GM19023 (cell line): ENCODE results near the gene ADCY4.
"Not testable (repeated sequence)": the region's sequence is repeated elsewhere in the genome, so short reads cannot be mapped to it uniquely, and the experiment has no call there.

Experiments used
- ATAC-seq: cut with Tn5 transposase; IDR thresholded peaks from one replicate; pipeline ENCODE4 v1.9.1; 2021; ENCODE audit warnings: mild to moderate bottlenecking, moderate library complexity; ENCODE audit not compliant: unreplicated experiment

Gene ADCY4

DNA sequence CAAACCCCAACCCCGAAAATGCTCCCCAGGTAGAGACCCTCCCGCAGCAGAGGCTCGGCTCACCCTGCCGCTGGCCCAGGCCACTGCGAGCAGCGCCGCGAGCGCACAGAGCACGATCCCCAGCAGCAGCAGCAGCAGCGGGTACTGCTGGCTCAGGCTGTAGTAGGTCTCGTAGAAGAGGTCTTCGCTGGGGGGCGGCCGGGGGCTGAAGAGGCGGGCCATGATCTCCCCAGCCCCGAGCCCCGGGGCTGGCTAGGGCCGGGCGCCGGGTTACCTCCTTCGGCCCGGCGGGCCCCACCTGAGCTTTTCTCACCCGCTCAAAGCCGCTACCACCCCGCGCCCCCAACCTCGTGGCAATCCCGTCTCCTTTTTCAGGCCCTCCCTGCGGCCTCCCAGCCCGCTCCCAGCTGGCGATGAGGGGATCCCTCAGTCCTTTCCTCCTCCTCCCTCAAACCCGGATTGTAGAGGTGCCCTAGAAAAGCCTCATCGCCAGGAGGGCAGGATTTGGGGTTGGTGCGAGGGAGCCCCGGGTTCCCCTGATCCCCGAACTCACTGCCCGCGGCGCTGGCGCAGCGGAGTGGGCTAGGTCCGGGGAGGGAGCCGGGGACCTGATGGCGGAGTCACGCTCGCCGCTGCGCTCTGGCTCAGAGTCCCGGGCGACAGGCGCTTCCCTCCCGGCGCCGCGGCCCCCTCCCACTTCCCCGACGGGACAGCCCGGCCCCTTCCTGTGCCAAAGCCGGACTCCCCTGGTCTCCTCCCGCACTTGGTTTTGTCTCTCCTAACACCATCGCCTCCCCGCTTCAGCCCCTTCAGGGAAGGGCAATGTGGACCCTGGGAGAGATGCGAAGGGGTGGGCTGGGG, at the start of gene ADCY4:
Gene ADCY4, minus strand, starts transcription at position 641 of the 861 bp plus-strand sequence. Its CDS starts 419 bp downstream, at position 222.
- no peak for ATAC-seq

DNA sequence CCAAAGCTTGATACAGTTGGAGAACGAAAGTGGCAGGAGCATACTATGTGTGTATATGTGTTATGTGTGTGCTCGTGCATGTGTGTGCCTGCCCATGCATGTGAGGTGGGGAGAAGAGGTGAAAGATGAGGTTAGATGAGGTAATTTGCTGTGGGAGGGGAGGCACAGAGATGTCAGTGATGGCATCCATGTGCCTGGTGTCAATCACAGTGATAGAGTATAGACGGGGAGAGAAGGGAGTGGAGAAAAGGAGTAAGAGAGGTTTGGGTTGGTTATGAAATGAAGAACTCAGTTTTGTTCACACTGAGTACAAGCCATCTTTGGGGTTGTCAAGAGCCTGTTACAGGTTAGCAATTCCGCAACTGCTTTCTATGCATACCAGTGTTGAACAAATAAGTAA, 49.3 kb upstream of the ADCY4 start:
- ATAC-seq, result no peak

- no peak for ATAC-seq
These were observed 47.1 kb upstream of the ADCY4 start for GRCh38 chr14:24382064-24382371.

- ATAC-seq, result no peak
These were observed 46.6 kb upstream of the ADCY4 start for GRCh38 chr14:24381363-24382063.

DNA sequence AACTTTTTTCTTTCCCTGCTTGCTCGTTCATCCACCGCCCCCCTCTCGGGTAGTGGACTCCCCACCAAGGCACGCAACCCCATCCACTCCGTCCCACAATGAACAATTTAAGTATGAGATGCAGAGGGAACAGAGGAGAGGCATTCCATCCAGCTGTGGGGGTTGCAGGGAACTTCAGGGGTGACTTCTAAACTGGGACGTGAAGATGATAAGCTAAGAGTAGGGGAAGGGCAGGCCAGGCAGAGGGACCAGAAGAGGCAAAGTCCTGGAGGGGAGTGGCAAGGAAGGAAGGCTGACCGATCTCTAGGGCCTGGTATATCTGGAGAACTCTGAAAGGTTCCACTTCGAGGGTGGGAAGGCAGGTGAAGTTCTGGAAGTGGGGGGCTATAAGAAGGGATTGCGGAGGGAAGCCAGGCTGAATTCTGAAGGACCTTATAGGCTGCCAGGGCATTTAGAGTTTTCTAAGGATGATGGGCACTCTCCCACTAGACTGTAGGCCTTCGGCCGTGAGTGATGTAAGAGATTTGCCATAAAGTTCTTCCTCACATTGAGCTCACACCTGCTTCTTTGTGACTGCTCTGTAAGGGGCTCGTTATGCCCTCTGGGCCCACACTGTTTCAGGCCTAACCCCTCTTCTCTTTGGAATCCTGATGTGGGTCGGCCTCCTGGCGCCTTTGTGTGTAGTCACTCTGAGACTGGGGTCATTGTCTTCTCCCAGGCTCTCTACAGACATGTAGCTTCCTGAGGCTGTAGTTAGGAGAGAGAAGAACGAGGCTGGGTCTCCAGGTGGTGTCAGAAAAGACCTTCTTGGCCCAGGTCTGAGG, 45.2 kb upstream of the ADCY4 start:
- ATAC-seq, result no peak

DNA sequence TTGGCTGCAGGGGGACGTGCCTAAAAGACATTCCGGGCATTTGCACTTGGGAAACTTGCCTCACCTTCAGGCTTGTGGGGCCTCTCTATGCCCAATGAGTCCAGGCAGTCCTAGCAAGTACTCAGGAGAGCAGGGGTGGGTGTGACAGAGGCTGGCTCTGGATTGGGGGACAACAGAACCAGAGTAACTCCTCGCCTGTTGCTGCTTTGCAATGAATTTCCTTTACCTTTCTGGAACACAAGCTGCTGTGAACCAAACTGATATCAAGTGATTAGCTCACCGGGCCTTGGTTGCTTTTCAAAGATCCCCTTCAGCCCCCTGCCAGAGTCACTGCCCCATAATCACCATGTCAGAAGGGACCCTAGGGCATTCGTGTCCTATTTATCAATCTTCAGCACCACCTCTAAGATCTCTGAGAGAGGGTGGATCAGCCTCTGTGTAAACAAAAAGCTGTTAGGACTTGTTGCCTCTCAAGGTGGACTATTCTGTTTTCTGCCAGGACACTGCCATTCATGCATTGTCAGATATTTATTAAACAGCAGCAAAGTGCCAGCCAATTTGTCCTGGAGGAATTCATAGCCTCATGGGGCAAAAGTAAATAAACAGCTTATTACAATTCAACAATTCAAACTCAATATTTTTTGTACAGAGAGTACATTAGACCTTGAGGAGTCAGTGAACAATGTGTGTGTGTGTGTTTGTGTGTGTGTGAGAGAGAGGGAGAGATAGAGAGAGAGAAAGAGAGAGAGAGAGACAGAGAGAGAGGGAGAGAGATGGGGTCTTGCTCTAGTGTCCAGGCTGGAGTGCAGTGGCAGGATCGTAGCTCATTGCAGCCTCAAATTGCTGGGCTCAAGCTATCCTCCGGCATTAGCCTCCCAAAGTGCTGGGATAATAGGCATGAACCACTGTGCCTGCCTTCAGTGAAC, 44.4 kb upstream of the ADCY4 start:
- ATAC-seq, result no peak

GRCh38 chr14:24378327-24378726, 43.5 kb upstream of the ADCY4 start:
- no peak for ATAC-seq

- no peak for ATAC-seq
These were observed 42.8 kb upstream of the ADCY4 start for GRCh38 chr14:24377657-24378056.

DNA sequence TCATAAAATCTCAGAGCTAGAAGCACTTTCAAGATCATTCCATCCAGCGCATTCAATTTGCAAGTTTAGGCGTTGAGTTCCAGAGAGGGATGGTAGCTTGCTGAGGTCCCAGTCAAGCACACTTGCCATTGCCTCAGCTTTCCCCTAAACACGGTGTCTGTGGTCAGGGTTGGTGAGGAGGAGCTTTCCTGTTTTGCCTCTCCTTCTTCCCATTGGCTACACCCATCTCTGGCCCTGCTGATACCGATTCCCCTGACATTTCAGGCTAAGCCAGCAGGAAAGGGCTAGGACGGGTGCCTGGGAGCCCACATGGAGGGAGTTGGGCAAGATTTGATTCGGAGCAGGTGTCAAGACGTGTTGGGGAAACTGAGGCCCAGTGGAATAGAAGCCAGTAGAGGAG, 42.3 kb upstream of the ADCY4 start:
- ATAC-seq, result no peak

GRCh38 chr14:24376448-24377070, 41.7 kb upstream of the ADCY4 start:
- no peak for ATAC-seq

- ATAC-seq, result no peak
These were observed 38.0 kb upstream of the ADCY4 start for GRCh38 chr14:24372701-24373416.

DNA sequence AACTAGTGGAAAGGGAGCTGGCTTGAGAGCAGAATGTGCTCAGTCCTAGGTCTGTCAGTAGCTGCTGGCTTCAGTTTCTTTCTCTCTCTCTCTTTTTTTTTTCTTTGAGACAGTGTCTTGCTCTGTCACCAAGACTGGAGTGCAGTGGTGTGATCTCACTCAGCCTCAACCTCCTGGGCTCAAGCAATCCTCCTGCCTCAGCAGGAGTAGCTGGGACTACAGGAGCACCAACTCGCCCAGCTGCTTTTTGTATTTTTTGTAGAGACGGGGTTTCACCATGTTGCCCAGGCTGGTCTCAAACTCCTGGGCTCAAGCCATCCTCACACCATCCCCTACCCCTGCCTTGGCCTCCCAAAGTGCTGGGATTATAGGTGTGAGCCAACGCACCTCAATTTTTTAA, 36.7 kb upstream of the ADCY4 start:
- ATAC-seq, result not testable (repeated sequence)

DNA sequence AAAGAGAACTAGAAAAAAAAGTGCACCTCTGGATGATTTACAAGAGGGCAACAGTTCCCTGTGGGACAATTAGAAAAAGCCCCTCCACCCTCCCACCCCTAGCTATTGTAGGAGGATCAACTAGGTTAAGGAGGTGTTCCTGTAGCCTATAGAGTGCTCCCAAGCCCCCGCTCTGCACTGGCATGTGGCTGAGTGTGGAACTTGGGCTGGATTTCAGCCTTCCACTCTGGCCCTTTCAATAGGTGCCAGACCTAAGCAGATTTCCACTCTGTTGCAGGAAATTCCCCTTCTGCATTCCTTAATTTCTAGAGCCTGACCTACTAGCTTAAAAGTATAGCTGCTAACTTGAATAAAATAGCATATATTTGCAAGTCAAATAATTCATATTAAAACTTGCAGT, 35.9 kb upstream of the ADCY4 start:
- no peak for ATAC-seq

DNA sequence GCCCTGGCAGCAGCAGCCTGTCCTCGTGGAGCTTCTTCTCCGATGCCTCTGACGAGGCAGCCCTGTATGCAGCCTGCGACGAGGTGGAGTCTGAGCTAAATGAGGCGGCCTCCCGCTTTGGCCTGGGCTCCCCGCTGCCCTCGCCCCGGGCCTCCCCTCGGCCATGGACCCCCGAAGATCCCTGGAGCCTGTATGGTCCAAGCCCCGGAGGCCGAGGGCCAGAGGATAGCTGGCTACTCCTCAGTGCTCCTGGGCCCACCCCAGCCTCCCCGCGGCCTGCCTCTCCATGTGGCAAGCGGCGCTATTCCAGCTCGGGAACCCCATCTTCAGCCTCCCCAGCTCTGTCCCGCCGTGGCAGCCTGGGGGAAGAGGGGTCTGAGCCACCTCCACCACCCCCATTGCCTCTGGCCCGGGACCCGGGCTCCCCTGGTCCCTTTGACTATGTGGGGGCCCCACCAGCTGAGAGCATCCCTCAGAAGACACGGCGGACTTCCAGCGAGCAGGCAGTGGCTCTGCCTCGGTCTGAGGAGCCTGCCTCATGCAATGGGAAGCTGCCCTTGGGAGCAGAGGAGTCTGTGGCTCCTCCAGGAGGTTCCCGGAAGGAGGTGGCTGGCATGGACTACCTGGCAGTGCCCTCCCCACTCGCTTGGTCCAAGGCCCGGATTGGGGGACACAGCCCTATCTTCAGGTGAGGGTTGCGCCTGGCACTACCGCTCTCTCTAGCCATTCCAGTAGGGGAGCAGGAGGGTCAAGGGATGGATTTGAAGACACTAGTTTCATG, 35.2 kb upstream of the ADCY4 start:
- no peak for ATAC-seq

GRCh38 chr14:24369463-24369862, 34.6 kb upstream of the ADCY4 start:
- ATAC-seq, result no peak

- no peak for ATAC-seq
These were observed 33.8 kb upstream of the ADCY4 start for GRCh38 chr14:24368562-24369252.

DNA sequence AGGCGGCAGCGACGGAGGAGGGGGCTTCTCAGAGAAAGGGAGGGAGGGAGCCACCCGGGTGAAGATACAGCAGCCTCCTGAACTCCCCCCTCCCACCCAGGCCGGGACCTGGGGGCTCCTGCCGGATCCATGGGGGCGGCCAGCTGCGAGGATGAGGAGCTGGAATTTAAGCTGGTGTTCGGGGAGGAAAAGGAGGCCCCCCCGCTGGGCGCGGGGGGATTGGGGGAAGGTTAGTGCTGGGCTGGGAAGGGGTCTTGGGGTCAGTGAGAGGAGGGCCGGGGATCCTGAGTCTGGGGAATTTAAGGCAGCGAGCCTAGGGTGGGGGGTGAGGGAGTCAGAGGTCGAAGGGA, 33.3 kb upstream of the ADCY4 start:
- ATAC-seq, result no peak

DNA sequence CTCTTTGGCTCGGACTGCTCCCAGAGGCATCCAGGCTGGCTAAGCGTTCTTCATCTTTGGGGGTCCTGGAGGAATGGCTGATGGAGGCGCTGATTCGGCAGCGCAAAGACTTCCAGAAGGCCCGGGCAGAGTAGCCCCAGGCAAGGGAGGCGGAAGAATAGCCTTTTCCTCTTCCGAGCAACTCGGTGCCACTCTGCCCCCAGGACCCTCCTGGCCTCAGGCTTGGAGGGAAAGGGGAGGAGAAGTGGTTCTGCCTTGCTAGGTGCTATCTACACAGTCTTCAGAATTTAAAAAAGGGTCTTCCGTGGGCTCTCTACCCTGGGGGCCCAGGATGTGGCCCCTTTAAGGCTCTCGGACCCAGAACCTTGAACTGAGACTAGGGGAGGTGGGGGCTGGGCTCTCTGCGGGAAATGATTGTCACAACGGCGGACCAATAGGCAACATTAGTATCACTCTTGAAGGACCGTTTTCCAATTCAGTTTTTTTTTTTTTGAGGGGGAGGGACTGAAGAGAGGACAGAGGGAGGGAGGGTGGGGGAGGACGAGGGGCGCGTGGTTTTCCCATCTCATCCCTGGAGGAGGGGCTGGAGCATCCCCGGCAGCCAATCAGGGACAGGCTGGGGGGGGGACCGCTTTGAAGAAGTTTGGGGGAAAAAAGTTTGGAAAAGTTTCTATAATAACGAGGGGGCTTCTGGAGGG, 32.8 kb upstream of the ADCY4 start, which contains the start of gene NFATC4:
Gene NFATC4, plus strand, starts transcription at position 671 of the 698 bp plus-strand sequence. CDS start 157 bp downstream, outside the sequence.
- ATAC-seq, result no peak
